Cardiac fibroblast (primary cell): Measurements from ENCODE around the gene NEK11.

Experiments used
- DNase-seq, 2 donors: peaks; one replicate each; pipeline versions ENCODE4 v3.0.0 to v3.0.0-alpha.2; 2010; ENCODE audit warnings: low read depth in 2 of 2
- H3K4me3 ChIP-seq, 2 donors: replicated peaks in 1 of 2; 1 replicate in 1 of 2; 2 replicates in 1 of 2; pipeline ENCODE4 v1.5.1; 2011; ENCODE audit warnings: low read depth in 2 of 2, low read length in 2 of 2, mild to moderate bottlenecking in 2 of 2, moderate library complexity in 1 of 2
- TF ChIP-seq, protein P1 (sequence below): IDR thresholded peaks from one replicate; pipeline ENCODE4 v1.5.1; 2011; ENCODE audit warnings: low read depth, mild to moderate bottlenecking, low read length, inconsistent platforms

The NEK11 gene

GRCh38 chr3:131026321-131027151 is at the start of gene NEK11, which contains the start of gene ASTE1:
Gene NEK11 (plus strand): TSS chr3:131026877. CDS start chr3:131029709, 2,832 bp downstream.
Gene ASTE1 (minus strand): TSS chr3:131026825. CDS start chr3:131025306, 1,519 bp downstream.
- TF ChIP-seq, protein P1, sequence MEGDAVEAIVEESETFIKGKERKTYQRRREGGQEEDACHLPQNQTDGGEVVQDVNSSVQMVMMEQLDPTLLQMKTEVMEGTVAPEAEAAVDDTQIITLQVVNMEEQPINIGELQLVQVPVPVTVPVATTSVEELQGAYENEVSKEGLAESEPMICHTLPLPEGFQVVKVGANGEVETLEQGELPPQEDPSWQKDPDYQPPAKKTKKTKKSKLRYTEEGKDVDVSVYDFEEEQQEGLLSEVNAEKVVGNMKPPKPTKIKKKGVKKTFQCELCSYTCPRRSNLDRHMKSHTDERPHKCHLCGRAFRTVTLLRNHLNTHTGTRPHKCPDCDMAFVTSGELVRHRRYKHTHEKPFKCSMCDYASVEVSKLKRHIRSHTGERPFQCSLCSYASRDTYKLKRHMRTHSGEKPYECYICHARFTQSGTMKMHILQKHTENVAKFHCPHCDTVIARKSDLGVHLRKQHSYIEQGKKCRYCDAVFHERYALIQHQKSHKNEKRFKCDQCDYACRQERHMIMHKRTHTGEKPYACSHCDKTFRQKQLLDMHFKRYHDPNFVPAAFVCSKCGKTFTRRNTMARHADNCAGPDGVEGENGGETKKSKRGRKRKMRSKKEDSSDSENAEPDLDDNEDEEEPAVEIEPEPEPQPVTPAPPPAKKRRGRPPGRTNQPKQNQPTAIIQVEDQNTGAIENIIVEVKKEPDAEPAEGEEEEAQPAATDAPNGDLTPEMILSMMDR = no peak
- peak within 1 kb of the TSS; percentile 76 to 89 for H3K4me3 ChIP-seq
- DNase-seq = peak; percentile 86 to 89

- no peak for DNase-seq
- TF ChIP-seq, protein P1 = no peak
Measured at GRCh38 chr3:130979117-130979516, 47.6 kb upstream of the NEK11 start.

DNA sequence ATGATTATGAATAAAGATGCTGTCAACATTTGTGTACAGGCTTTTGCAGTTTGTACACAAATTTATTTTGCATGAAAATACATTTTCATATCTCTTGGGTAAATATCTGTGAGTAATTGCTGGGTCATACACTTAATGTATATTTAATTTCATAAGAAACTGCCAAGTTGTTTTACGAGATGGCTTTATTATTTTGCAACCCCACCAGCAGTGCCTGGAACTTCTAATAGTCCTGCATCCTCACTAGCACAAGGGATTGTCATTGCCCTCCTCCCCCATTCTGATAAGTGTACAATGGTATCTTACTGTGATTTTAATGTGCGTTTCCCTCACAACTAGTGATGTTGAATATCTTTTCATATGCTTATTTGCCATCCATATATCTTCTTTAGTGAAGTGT is 45.2 kb upstream of the NEK11 start:
- TF ChIP-seq, protein P1 = no peak
- DNase-seq = no peak
- H3K4me3 ChIP-seq = no peak overlapping the region

More at GRCh38 chr3:130979117-130979516, 47.6 kb upstream of the NEK11 start:
- H3K4me3 ChIP-seq = no peak overlapping the region

DNA sequence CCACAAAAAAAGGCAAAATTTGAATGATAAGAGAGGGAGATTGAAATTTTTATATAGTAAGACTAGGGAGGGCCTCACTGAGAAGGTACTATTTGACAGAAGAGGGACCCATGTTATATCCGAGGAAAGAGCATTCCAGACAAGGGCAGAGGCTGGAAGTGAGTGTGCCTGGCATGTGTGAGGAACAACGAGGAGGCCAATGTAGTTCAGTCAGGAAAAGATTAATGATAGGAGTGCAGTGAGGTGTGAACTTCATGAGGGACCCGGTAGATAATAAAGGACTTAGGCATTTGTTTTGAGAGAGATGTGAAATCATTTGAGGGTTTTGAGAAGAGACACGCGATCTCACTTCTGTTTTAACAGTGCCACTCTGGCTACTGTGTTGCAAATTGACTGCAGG is 36.4 kb upstream of the NEK11 start:
- no peak for DNase-seq
- TF ChIP-seq, protein P1 = no peak
- H3K4me3 ChIP-seq = no peak overlapping the region

GRCh38 chr3:130991126-130991525 is 35.6 kb upstream of the NEK11 start:
- TF ChIP-seq, protein P1 = no peak
- no peak overlapping the region for H3K4me3 ChIP-seq
- no peak for DNase-seq

- TF ChIP-seq, protein P1 = no peak
- no peak overlapping the region for H3K4me3 ChIP-seq
- no peak for DNase-seq
Measured at GRCh38 chr3:130992344-130992743, 34.3 kb upstream of the NEK11 start.

DNA sequence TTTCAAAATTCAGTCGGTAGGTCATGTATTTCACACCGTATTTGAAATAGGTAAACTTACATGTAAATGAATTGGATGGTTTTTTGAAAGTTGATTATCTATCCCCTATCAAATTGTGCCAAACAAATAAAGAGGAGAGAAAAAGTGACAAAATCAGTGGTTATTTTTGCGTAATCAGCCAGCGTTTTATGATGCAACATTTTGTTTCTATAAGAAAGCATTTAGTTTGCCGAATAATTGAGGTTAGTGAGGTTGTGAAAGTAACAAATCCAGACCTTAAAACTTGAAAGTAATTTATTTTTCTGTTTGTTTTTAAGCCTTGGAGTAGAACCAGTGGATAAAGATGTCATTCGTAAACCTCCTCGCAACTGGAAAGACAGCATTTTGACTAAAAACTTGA is 29.4 kb upstream of the NEK11 start:
- peak; percentile 34 to 41 for DNase-seq
- TF ChIP-seq, protein P1 = no peak

More for the DNA sequence above, 29.4 kb upstream of the NEK11 start:
- H3K4me3 ChIP-seq = no peak overlapping the region
